ENCODE measurements around the gene FCRL2.

The FCRL2 gene, protein sequence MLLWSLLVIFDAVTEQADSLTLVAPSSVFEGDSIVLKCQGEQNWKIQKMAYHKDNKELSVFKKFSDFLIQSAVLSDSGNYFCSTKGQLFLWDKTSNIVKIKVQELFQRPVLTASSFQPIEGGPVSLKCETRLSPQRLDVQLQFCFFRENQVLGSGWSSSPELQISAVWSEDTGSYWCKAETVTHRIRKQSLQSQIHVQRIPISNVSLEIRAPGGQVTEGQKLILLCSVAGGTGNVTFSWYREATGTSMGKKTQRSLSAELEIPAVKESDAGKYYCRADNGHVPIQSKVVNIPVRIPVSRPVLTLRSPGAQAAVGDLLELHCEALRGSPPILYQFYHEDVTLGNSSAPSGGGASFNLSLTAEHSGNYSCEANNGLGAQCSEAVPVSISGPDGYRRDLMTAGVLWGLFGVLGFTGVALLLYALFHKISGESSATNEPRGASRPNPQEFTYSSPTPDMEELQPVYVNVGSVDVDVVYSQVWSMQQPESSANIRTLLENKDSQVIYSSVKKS

DNA sequence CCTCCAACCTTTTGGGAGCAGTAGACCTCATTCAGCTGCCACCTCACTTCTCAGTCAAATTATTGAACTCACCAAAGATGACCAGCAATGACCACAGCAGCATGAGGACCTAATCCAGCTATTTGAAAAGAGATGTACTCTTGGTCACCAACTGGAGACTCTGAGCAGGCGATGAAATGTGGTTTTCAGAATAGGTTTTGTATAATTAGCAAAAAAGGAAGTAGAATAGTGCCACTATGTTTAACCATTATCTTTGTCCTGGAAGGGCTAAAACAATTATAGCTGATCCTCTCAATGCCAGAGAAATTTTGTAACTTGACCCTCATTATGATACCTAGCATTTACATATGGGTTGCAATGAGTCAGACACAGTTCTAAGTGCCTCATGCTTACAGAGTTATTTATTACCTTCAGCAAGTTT is at the start of gene FCRL2:
Gene FCRL2 (minus strand): TSS at position 162 of the 421 bp plus-strand sequence. CDS start 59 bp downstream, at position 103.
- Mint-ChIP-seq H3K9me3 (no peaks in the 10 kb centered on the region), H3K27ac (no peak within 1 kb of the TSS), H3K4me3 (no peak within 1 kb of the TSS), H3K27me3 (peaks cover 5% of the 10 kb centered on the region), H3K36me3 (ENCODE audit: low read depth) (no peaks in the 10 kb centered on the region), H3K4me1 (ENCODE audit: low read depth) (peaks cover 2% of the 10 kb centered on the region)
- no peak for DNase-seq

DNA sequence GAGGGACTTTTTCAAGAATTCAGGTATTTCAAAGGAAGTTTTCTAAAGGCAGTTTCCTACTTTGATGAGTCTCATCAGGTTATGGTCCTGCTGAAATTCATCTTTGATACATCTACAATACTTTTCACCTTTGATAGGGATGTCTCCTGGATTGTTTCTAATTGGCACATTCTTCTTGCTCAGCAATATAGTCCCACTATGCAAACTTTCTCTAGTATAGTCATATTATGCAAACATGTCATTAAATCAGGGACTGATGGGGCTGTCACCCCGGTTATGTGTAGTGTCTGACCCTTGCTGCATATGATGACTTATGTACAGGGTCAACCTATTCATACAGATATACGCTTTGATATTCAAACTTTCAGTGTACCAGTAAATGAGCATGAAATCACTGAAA is 43.4 kb upstream of the FCRL2 start:
- Mint-ChIP-seq H3K36me3 (ENCODE audit: low read depth) (no peaks in the 10 kb centered on the region), H3K9me3 (no peaks in the 10 kb centered on the region), H3K4me1 (ENCODE audit: low read depth) (no peaks in the 10 kb centered on the region), H3K27me3 (peaks cover 18% of the 10 kb centered on the region), H3K4me3 (no peak overlapping the region), H3K27ac (no peak overlapping the region)
- DNase-seq, result no peak

DNA sequence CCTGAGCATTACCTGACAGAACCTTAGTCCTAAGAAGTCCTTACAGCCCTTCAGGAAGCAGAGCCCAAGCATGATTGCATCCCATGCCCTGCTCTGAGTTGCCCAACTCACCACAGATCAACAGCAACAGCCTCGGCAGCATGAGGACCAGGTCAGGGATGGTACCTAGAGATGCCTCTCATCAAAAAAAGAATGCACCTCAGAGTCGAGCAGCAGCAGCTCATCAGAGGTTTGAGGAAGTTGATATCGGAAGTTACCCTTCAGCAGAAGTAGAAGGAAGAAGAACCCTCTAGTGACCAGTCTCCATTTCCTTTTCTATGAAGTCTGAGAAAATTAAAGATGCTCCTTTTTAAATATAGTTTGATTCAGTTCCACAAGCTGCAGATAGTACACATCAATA is 43.0 kb upstream of the FCRL2 start, which contains the start of gene FCRL1:
Gene FCRL1 (minus strand): TSS at position 225 of the 400 bp plus-strand sequence. CDS start 83 bp downstream, at position 142.
- Mint-ChIP-seq H3K4me1 (ENCODE audit: low read depth) (no peaks in the 10 kb centered on the region), H3K4me3 (no peak within 1 kb of the TSS), H3K36me3 (ENCODE audit: low read depth) (no peaks in the 10 kb centered on the region), H3K9me3 (no peaks in the 10 kb centered on the region), H3K27ac (no peak within 1 kb of the TSS), H3K27me3 (peaks cover 15% of the 10 kb centered on the region)
- no peak for DNase-seq

DNA sequence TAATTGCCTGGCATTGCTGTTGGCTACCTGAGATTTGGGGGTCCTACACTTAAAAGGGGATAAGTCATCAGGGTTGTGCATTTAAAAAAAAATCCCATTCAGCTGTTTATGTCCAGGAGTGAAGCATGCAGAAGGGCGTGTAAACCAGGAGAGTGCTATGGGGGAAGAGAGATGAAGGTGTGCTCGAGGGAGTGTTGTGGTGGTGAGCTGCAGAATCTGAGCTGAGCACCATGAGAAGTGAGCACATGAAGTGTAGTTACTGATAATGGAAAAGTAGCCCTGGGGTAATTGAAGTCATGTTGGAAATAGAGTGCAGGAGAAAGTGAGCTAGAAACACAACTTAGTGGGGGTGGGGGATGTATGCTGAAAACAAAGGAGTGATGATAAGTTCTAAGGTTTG is 42.3 kb upstream of the FCRL2 start:
- Mint-ChIP-seq H3K4me3 (no peak overlapping the region), H3K36me3 (ENCODE audit: low read depth) (no peaks in the 10 kb centered on the region), H3K4me1 (ENCODE audit: low read depth) (no peaks in the 10 kb centered on the region), H3K9me3 (peaks cover 2% of the 10 kb centered on the region), H3K27ac (no peak overlapping the region), H3K27me3 (peaks cover 14% of the 10 kb centered on the region)
- DNase-seq, result no peak

DNA sequence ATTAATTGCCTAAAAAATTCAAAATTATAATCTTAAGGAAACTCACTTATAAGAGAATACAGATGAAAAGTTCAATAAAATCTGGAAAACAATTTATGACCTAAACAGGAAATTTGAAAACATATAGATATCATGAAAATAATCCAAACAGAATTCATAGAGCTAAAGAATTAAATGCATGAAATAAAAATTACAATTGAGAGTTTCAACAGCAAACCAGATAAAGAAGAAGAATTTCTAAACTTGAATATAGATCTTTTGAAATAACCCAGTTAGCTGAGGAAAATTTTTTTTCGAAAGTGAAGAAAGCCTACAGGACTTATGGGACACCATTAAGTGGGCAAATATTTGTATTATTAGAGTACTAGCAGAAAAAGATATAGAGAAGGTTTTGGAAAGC is 36.3 kb upstream of the FCRL2 start:
- H3K36me3 Mint-ChIP-seq (ENCODE audit: low read depth), result peaks cover 3% of the 10 kb centered on the region
- H3K27me3 Mint-ChIP-seq, result peaks cover 15% of the 10 kb centered on the region
- H3K9me3 Mint-ChIP-seq, result peaks cover 23% of the 10 kb centered on the region
- no peak overlapping the region for H3K27ac Mint-ChIP-seq
- DNase-seq, result no peak
- H3K4me1 Mint-ChIP-seq (ENCODE audit: low read depth), result no peaks in the 10 kb centered on the region
- H3K4me3 Mint-ChIP-seq, result no peak overlapping the region

DNA sequence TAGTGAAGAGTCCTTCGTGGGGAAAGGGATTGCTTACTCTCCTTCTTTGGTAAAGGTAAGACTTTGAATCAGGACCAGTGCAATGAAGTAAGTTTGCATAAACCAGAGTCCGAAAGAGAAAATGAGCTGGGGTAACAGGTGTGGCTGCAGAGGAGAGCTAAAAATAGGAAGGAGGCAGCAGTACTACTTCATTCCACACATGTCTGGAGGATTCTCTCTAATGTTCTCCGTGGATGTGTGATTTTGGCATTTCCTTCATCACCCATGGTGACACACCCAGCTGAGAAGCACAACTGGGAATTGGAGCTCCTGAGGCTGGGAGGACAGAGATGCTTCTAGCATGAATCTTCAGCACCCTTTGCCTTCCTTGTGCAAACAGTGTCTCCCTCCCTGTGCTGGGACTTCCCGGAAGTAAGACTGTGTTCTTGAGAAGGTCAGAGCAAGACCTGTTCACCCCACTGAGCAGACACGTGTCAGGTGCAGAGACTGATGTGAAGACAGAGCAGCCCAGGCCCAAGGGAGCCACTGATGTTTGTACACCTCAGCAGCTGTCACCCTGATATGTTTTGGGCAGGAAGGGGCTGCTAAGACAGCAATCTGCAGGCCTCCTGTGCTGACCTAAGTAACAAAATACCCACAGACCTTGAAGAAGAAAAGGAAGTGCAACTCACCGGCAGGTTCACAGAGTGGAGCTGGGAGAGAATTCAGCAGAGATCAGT is 29.7 kb upstream of the FCRL2 start:
- DNase-seq, result no peak
- H3K36me3 Mint-ChIP-seq (ENCODE audit: low read depth), result no peaks in the 10 kb centered on the region
- no peak overlapping the region for H3K4me3 Mint-ChIP-seq
- no peak overlapping the region for H3K27ac Mint-ChIP-seq
- H3K4me1 Mint-ChIP-seq (ENCODE audit: low read depth), result no peaks in the 10 kb centered on the region
- H3K9me3 Mint-ChIP-seq, result no peaks in the 10 kb centered on the region
- H3K27me3 Mint-ChIP-seq, result peaks cover 10% of the 10 kb centered on the region

DNA sequence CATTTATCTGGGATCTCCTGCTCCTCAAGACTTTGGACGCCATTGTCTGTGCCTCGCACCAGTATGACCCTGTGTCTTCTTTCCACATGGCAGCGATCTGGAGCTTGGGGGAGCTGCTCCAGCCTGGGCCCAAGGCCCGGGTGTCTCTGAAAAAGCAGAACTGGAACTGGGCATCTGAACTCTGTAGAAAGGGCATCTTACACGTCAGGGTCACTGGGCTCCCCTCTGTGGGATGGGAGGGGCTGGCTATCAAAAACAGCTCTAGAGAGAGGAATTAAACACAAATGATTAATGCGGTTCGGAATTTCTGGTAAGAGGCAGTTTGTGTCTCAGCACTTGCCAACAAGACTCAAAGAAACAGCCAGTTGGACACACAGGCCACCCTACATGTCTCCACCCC is 26.9 kb upstream of the FCRL2 start:
- no peaks in the 10 kb centered on the region for H3K4me1 Mint-ChIP-seq (ENCODE audit: low read depth)
- peaks cover 7% of the 10 kb centered on the region for H3K27me3 Mint-ChIP-seq
- no peaks in the 10 kb centered on the region for H3K36me3 Mint-ChIP-seq (ENCODE audit: low read depth)
- no peak for DNase-seq
- no peak overlapping the region for H3K27ac Mint-ChIP-seq
- H3K9me3 Mint-ChIP-seq, result no peaks in the 10 kb centered on the region
- no peak overlapping the region for H3K4me3 Mint-ChIP-seq

DNA sequence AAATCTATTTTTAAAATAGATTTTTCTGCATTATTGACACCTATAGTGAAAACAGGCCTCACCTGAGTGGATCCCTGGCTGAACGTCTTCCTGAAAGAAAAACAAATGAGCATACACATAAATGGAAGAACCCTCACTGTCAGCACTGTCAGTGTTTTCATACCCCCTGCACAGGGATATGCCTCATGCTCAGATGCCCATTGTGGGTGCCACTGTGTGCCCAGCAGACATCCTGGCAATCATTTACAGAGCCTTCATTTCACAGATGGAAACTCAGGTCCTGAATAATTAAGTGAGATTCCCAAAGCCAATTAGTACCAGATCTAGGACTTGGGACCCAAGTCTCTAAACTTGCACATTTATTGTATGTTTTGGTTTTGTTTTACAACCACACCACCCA is 23.1 kb upstream of the FCRL2 start:
- Mint-ChIP-seq H3K9me3 (no peaks in the 10 kb centered on the region), H3K4me3 (no peak overlapping the region), H3K27ac (no peak overlapping the region), H3K36me3 (ENCODE audit: low read depth) (no peaks in the 10 kb centered on the region), H3K27me3 (no peaks in the 10 kb centered on the region), H3K4me1 (ENCODE audit: low read depth) (no peaks in the 10 kb centered on the region)
- no peak for DNase-seq

DNA sequence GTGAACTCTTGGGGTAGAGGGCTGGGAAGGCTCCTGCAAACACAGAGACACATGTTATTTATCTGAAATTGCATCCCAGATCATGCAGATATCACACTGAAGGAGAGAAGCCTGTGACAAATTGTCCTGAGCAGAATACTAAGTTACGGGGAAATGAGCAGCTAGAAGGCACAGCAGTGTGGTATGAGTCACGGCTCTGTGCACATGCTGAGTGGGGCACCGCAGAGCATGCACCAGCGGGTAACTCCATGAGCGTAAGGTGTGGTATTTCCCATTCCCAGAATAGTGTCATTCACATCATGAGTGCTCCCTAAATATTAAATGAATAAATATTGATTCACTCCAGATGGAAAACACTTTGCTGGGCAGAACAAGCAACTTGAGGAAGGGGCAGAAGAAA is 21.3 kb upstream of the FCRL2 start:
- H3K27ac Mint-ChIP-seq, result no peak overlapping the region
- H3K9me3 Mint-ChIP-seq, result peaks cover 10% of the 10 kb centered on the region
- no peaks in the 10 kb centered on the region for H3K4me1 Mint-ChIP-seq (ENCODE audit: low read depth)
- no peaks in the 10 kb centered on the region for H3K27me3 Mint-ChIP-seq
- H3K36me3 Mint-ChIP-seq (ENCODE audit: low read depth), result no peaks in the 10 kb centered on the region
- H3K4me3 Mint-ChIP-seq, result no peak overlapping the region
- DNase-seq, result no peak

DNA sequence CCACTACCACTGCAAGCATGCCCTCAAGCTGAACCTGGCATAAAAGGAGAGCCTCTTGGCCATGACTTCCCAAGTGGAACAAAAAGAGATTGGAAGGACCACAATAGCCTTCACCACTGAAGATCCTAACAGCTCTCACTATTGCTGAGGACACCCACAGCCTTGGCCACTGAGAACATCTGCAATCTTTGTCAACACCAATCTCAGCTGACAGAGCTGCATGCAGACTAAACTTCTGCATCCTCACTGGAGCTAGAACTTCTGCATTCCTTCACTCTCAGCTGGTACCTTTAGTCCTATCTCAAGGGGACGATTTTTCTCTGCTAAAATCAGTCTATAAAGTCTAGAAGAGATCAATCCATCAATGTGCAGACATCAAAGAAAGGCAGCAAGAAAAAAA is 8.3 kb upstream of the FCRL2 start:
- no peak for DNase-seq
- Mint-ChIP-seq H3K27me3 (peaks cover 14% of the 10 kb centered on the region), H3K9me3 (peaks cover 3% of the 10 kb centered on the region), H3K36me3 (ENCODE audit: low read depth) (no peaks in the 10 kb centered on the region), H3K27ac (no peak overlapping the region), H3K4me3 (no peak overlapping the region), H3K4me1 (ENCODE audit: low read depth) (peaks cover 2% of the 10 kb centered on the region)

DNA sequence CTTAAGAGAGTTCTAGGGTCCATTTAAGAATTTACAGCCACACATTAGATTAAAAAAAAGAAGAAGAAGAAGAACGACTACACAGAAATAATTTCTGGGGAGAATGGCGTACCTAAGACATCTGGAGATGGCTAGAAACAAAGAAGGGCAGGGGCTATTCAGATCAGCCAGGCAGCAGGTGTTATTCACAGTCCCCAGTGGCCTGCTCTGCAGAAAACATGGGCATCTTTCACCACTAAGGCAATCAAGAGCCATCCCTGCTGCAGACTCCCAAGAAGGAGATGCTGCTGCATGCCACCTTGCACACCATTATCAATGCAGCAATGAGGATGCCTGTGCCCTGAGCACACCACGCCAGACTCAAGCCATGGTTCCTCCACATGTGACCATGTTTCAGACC is 7.9 kb upstream of the FCRL2 start:
- Mint-ChIP-seq H3K27ac (no peak overlapping the region), H3K36me3 (ENCODE audit: low read depth) (no peaks in the 10 kb centered on the region), H3K9me3 (no peaks in the 10 kb centered on the region), H3K4me1 (ENCODE audit: low read depth) (peaks cover 2% of the 10 kb centered on the region), H3K27me3 (peaks cover 14% of the 10 kb centered on the region), H3K4me3 (no peak overlapping the region)
- no peak for DNase-seq

DNA sequence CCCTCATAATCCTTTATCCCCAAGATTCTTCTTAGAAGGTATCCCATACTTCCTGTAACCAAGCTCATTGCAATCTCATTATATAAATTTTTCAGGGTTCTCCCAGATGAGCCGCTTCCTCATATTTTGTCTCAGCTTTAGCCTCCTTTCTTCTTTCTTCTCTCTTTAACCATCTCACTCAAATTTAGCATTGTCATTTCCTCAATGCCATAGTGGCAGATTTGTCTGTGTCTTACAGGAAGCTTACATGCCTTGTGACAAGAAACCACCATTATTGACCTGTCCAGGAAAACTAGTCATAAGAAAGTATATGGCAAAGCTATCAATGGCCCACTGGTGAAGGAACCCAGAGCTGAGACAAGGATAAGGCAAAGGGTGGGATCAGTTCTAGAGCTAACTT is 6.0 kb upstream of the FCRL2 start:
- no peak for DNase-seq
- H3K4me3 Mint-ChIP-seq, result no peak overlapping the region
- H3K27me3 Mint-ChIP-seq, result peaks cover 14% of the 10 kb centered on the region
- H3K9me3 Mint-ChIP-seq, result no peaks in the 10 kb centered on the region
- no peak overlapping the region for H3K27ac Mint-ChIP-seq
- no peaks in the 10 kb centered on the region for H3K36me3 Mint-ChIP-seq (ENCODE audit: low read depth)
- H3K4me1 Mint-ChIP-seq (ENCODE audit: low read depth), result peaks cover 2% of the 10 kb centered on the region

DNA sequence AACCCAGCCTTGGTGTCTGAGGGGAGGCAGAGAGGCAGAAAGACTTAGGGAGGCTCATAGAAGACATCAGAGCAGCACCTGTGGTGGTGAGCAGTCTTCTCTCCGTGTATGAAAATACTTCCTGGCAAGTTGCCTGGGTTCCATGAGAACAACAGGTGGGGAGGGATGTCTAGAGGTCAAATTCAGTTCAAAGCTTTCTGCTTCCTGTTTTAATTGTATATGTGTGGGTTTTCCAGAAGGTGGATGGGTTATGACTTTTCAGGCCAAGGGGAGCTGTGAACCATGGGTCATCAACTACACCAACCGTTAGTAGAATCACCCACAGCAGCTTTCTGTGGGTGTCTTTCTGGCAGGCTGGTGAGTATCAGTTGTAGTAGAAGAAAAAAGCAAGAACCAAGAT is 4.1 kb upstream of the FCRL2 start:
- no peaks in the 10 kb centered on the region for H3K36me3 Mint-ChIP-seq (ENCODE audit: low read depth)
- no peak overlapping the region for H3K27ac Mint-ChIP-seq
- peaks cover 14% of the 10 kb centered on the region for H3K27me3 Mint-ChIP-seq
- no peak for DNase-seq
- H3K9me3 Mint-ChIP-seq, result no peaks in the 10 kb centered on the region
- H3K4me1 Mint-ChIP-seq (ENCODE audit: low read depth), result peaks cover 2% of the 10 kb centered on the region
- no peak overlapping the region for H3K4me3 Mint-ChIP-seq

DNA sequence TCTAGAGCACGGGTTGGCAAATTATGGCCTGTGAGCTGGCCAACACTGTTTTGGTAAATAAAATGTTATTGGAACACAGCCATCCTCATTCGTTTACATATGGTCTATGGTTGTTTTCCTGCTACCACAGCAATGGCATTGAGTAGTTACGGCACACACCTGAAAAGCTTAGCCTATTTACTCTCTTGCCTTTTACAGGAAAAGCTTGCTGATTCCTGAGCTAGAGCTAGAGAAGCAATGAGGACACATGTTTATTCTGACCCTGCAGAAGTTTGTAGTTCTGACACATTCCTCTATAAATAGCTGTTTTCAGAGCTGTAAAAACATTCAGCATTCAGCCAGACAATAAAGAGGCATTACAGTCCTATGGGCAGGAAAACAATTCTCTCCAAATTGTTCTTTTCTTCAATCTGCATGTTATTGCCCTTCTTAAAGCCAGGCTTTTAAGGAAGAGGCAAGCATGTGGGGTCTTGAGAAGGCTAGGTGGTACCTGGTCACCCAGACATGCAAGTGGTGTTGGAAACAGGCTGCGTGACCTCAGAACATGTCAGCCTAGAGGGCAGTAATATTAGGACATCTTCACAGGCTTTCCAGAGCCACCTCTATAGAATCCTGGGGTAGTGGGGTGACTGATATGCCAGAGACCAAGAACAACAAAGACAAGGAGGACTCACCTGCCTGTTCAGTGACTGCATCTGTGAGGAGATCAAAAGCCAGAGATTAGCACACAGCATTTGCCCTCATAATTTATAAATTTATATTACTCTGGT is 1.6 kb downstream of the FCRL2 start:
- no peak overlapping the region for H3K27ac Mint-ChIP-seq
- no peaks in the 10 kb centered on the region for H3K36me3 Mint-ChIP-seq (ENCODE audit: low read depth)
- no peaks in the 10 kb centered on the region for H3K9me3 Mint-ChIP-seq
- no peak overlapping the region for H3K4me3 Mint-ChIP-seq
- peaks cover 8% of the 10 kb centered on the region for H3K27me3 Mint-ChIP-seq
- no peak for DNase-seq
- H3K4me1 Mint-ChIP-seq (ENCODE audit: low read depth), result no peaks in the 10 kb centered on the region
